Measurements from ENCODE around the gene ZNF331.
"Not testable (repeated sequence)": the region's sequence is repeated elsewhere in the genome, so short reads cannot be mapped to it uniquely, and the experiment has no call there.

ZNF331 gene

DNA sequence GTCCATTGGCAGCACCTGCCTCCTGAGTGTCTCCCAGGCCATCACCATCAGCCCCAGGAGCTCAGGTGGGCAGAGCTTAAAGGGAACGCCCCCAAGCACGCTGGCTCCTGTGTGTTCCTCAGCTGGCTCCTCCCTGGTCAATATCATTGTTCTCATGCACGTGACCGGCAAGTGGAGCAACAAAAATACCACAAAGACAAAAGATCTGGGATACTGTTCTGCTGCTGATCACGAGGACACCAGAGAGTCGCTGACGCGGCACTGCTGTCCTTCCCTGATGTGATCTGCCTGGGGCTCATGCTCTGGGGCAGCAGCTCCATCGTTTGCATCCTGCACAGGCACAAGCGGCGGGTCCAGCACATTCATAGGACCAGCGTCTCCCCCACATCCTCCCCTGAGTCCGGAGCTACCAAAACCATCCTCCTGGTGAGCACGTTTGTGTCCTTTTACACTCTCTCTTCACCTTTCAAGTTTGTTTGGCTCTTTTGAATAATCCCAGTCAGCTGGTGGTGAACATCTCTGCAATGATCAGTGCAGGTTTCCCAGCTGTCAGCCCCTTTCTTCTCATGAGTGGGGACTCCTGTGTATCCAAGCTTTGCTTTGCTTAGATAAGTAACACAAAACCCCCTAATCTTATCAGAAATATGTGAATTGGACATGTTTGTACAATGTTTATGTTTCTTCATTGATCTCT is 34.1 kb upstream of the ZNF331 start:
- not testable (repeated sequence) for H4K20me1 ChIP-seq (ENCODE audit: insufficient read depth, low read length, poor library complexity, severe bottlenecking); H3K9ac ChIP-seq (ENCODE audit: low read depth, low read length, poor library complexity, severe bottlenecking); H3K4me3 ChIP-seq (ENCODE audit: low read length, poor library complexity, severe bottlenecking); H3K79me2 ChIP-seq (ENCODE audit: insufficient read depth, low read length); H3K9me3 ChIP-seq (ENCODE audit: insufficient read depth, low read depth, low read length); H3K4me1 ChIP-seq (ENCODE audit: insufficient read depth, low read length, poor library complexity, severe bottlenecking); H3K27me3 ChIP-seq (ENCODE audit: insufficient read depth, low read length, poor library complexity, severe bottlenecking); H3F3A ChIP-seq (ENCODE audit: low read depth); H2AFZ ChIP-seq (ENCODE audit: low read length); H3K36me3 ChIP-seq (ENCODE audit: insufficient read depth, low read length); H3K9me2 ChIP-seq (replicated peaks; ENCODE audit: low read depth, low read length); H3K4me2 ChIP-seq (ENCODE audit: low read depth, low read length, poor library complexity, severe bottlenecking)

DNA sequence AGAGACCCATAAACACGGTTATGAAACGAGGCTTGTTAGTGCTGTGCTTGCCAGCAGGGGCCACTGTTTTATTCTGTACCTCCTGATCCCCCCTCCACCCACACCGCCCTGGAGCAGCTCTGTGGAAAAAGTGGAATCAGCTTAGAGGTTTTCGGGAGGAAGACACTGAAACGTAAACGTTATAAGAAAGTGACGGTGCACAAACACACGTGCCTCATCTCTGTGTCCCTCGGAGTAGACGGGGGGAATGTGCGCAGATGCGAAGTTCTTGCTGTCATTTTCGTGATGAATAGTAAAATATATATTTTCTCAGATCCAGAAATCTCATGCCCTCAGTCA is 33.6 kb upstream of the ZNF331 start:
- not testable (repeated sequence) for H3K4me3 ChIP-seq (ENCODE audit: low read length, poor library complexity, severe bottlenecking); H3K9me3 ChIP-seq (ENCODE audit: insufficient read depth, low read depth, low read length); H3K4me1 ChIP-seq (ENCODE audit: insufficient read depth, low read length, poor library complexity, severe bottlenecking); H3K79me2 ChIP-seq (ENCODE audit: insufficient read depth, low read length); H3K9ac ChIP-seq (ENCODE audit: low read depth, low read length, poor library complexity, severe bottlenecking); H2AFZ ChIP-seq (ENCODE audit: low read length); H3K27me3 ChIP-seq (ENCODE audit: insufficient read depth, low read length, poor library complexity, severe bottlenecking); H3F3A ChIP-seq (ENCODE audit: low read depth); H3K4me2 ChIP-seq (ENCODE audit: low read depth, low read length, poor library complexity, severe bottlenecking); H4K20me1 ChIP-seq (ENCODE audit: insufficient read depth, low read length, poor library complexity, severe bottlenecking); H3K36me3 ChIP-seq (ENCODE audit: insufficient read depth, low read length); H3K9me2 ChIP-seq (replicated peaks; ENCODE audit: low read depth, low read length)
- TF ChIP-seq, protein P1, sequence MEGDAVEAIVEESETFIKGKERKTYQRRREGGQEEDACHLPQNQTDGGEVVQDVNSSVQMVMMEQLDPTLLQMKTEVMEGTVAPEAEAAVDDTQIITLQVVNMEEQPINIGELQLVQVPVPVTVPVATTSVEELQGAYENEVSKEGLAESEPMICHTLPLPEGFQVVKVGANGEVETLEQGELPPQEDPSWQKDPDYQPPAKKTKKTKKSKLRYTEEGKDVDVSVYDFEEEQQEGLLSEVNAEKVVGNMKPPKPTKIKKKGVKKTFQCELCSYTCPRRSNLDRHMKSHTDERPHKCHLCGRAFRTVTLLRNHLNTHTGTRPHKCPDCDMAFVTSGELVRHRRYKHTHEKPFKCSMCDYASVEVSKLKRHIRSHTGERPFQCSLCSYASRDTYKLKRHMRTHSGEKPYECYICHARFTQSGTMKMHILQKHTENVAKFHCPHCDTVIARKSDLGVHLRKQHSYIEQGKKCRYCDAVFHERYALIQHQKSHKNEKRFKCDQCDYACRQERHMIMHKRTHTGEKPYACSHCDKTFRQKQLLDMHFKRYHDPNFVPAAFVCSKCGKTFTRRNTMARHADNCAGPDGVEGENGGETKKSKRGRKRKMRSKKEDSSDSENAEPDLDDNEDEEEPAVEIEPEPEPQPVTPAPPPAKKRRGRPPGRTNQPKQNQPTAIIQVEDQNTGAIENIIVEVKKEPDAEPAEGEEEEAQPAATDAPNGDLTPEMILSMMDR (conservative IDR thresholded peaks at IDR 0.05; ENCODE audit: low read length) = peak; percentile 30; the same call in 1 of the 2 replicates

DNA sequence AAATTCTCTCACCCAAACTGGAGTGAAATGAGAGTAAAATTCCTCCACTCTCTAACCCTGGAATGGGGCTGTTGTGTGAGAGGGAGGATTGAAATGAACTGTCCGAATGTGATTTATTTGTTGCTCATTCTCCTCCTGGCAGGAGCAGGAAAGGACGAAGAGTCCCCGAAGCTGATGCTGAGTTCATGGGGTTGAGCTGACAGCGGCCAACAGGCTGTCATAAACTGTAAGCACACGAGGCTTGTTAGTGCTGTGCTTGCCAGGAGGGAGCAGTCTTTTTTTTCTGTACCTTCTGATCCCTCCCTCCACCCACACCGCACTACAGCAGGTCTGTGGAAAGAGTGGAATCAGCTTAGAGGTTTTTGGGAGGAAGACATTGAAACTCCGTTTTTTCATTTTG is 33.1 kb upstream of the ZNF331 start:
- H4K20me1 ChIP-seq (ENCODE audit: insufficient read depth, low read length, poor library complexity, severe bottlenecking) = no peaks in the 10 kb centered on the region
- no peaks in the 10 kb centered on the region for H3K9me2 ChIP-seq (replicated peaks; ENCODE audit: low read depth, low read length)
- H3K4me3 ChIP-seq (ENCODE audit: low read length, poor library complexity, severe bottlenecking) = no peak overlapping the region
- no peaks in the 10 kb centered on the region for H3K27me3 ChIP-seq (ENCODE audit: insufficient read depth, low read length, poor library complexity, severe bottlenecking)
- H3K4me2 ChIP-seq (ENCODE audit: low read depth, low read length, poor library complexity, severe bottlenecking) = no peak overlapping the region
- H2AFZ ChIP-seq (ENCODE audit: low read length) = no peak overlapping the region
- no peaks in the 10 kb centered on the region for H3K79me2 ChIP-seq (ENCODE audit: insufficient read depth, low read length)
- no peak overlapping the region for H3K9ac ChIP-seq (ENCODE audit: low read depth, low read length, poor library complexity, severe bottlenecking)
- H3K4me1 ChIP-seq (ENCODE audit: insufficient read depth, low read length, poor library complexity, severe bottlenecking) = no peaks in the 10 kb centered on the region
- no peak for TF ChIP-seq EZH2phosphoT487 (IDR thresholded peaks at IDR 0.05; ENCODE audit: borderline replicate concordance)
- TF ChIP-seq, protein P1 (conservative IDR thresholded peaks at IDR 0.05; ENCODE audit: low read length) = no peak
- H3K9me3 ChIP-seq (ENCODE audit: insufficient read depth, low read depth, low read length) = no peaks in the 10 kb centered on the region
- H3F3A ChIP-seq (ENCODE audit: low read depth) = no peaks in the 10 kb centered on the region
- H3K36me3 ChIP-seq (ENCODE audit: insufficient read depth, low read length) = no peaks in the 10 kb centered on the region

DNA sequence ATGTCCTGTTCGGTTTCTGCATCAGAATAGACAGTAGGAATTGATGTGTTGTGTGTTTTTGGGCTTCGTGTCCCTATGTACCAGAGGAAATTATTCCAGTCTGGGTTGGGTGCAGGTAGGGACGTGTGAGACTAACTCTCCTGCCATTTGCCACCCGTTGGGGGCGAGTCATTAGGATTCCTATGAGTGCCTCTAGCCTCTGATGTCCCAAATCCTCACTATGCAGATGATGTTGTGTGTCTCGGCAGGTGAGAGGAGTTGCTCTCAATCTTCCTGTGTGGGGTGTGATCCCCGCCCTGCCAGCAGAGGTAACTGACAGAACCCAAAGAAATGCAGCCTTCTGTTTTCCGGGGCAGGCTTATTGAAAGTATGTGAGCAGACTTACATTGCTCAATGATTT is 31.2 kb upstream of the ZNF331 start:
- Histone ChIP-seq H3K36me3 (ENCODE audit: insufficient read depth, low read length) (no peaks in the 10 kb centered on the region), H3K4me1 (ENCODE audit: insufficient read depth, low read length, poor library complexity, severe bottlenecking) (no peaks in the 10 kb centered on the region), H3K4me3 (ENCODE audit: low read length, poor library complexity, severe bottlenecking) (no peak overlapping the region), H3K9ac (ENCODE audit: low read depth, low read length, poor library complexity, severe bottlenecking) (no peak overlapping the region), H3K79me2 (ENCODE audit: insufficient read depth, low read length) (no peaks in the 10 kb centered on the region), H4K20me1 (ENCODE audit: insufficient read depth, low read length, poor library complexity, severe bottlenecking) (no peaks in the 10 kb centered on the region), H3K4me2 (ENCODE audit: low read depth, low read length, poor library complexity, severe bottlenecking) (no peak overlapping the region), H3K27me3 (ENCODE audit: insufficient read depth, low read length, poor library complexity, severe bottlenecking) (no peaks in the 10 kb centered on the region), H2AFZ (ENCODE audit: low read length) (no peak overlapping the region), H3K9me3 (ENCODE audit: insufficient read depth, low read depth, low read length) (no peaks in the 10 kb centered on the region), H3K9me2 (replicated peaks; ENCODE audit: low read depth, low read length) (no peaks in the 10 kb centered on the region), H3F3A (ENCODE audit: low read depth) (no peaks in the 10 kb centered on the region)
- TF ChIP-seq EZH2phosphoT487 (IDR thresholded peaks at IDR 0.05; ENCODE audit: borderline replicate concordance) = no peak
- TF ChIP-seq, protein P1 (conservative IDR thresholded peaks at IDR 0.05; ENCODE audit: low read length) = no peak

Data from Loucy (cell line).